K562 (cell line): ENCODE measurements around the gene PFKP. TPM values are rescaled to one million over a fixed set of nuclear protein-coding genes. Genes with fewer than 3 reads are reported as not detected.

Source experiments
- ATAC-seq: fragments of 200-7000 bp; cut with Tn5 transposase; 3 replicates; pipeline ENCODE4 v1.9.1; 2020; ENCODE audit warnings: moderate library complexity
- BruUV-seq: library from RNA; stranded (reverse); fragments of 400-500 nt; replicated peaks from 2 replicates; lab custom pipeline; 2021; lab: Mats Ljungman, UMichigan
- CTCF ChIA-PET: fragments of 300-600 bp; formaldehyde crosslinking; extraction: SDS; loops from one replicate; lab custom pipeline; 2021; ENCODE audit warnings: low intra/inter-chr PET ratio; lab: Yijun Ruan, JAX
- POLR2A ChIA-PET: fragments of 300-600, 350-650 bp; sonication (Branson Sonifier 250); formaldehyde crosslinking; extraction: SDS; loops from one replicate; lab custom pipeline; 2021; ENCODE audit warnings: antibody characterized with exemption, inconsistent platforms; lab: Yijun Ruan, JAX
- DNase-seq, 4 experiments: peaks; one replicate each; pipeline versions ENCODE4 v3.0.0 to v3.0.0-alpha.2; 2011 to 2018; ENCODE audit warnings: low spot score in 3 of 4, mixed read lengths in 3 of 4; ENCODE audit errors: extremely low read depth in 1 of 4
- FAIRE-seq: peaks from 2 replicates; lab custom pipeline; 2011; peaks lifted over from hg19 to GRCh38; lab: Jason Lieb, UNC
- H2AFZ ChIP-seq: 2 replicates; pipeline ENCODE4 v1.6.0; 2011; ENCODE audit warnings: low read depth, low read length, control low read depth, inconsistent platforms
- H3K27ac ChIP-seq: fragments of 200-600 bp; 3 replicates; pipeline ENCODE4 v1.8.0; 2011; ENCODE audit warnings: low read depth, mild to moderate bottlenecking, control low read depth, inconsistent platforms, low read length, moderate library complexity, mixed read lengths; ENCODE audit errors: extremely low read depth
- H3K27me3 ChIP-seq, 2 experiments: fragments of 300-600 bp in 1 of 2; 2 replicates in 1 of 2; 3 replicates in 1 of 2; pipeline versions ENCODE4 v1.6.0 to v1.8.0; 2011; ENCODE audit warnings: inconsistent platforms in 2 of 2, low read length in 2 of 2, mild to moderate bottlenecking in 1 of 2, mixed read lengths in 1 of 2, moderate library complexity in 1 of 2; ENCODE audit not compliant: control insufficient read depth in 2 of 2, insufficient read depth in 2 of 2
- H3K36me3 ChIP-seq: fragments of 300-600 bp; 3 replicates; pipeline ENCODE4 v1.8.0; 2011; ENCODE audit warnings: mild to moderate bottlenecking, low read length, inconsistent platforms; ENCODE audit not compliant: control insufficient read depth, insufficient read depth
- H3K4me1 ChIP-seq, 2 experiments: fragments of 200-600 bp in 1 of 2; replicated peaks in 1 of 2; 2 replicates in 1 of 2; 3 replicates in 1 of 2; pipeline versions ENCODE4 v1.5.1 to v1.8.0; 2011; ENCODE audit warnings: inconsistent platforms in 2 of 2, low read length in 2 of 2, mild to moderate bottlenecking in 1 of 2, mixed read lengths in 1 of 2, moderate library complexity in 1 of 2; ENCODE audit not compliant: control insufficient read depth in 2 of 2, insufficient read depth in 2 of 2
- H3K4me2 ChIP-seq: 2 replicates; pipeline ENCODE4 v1.6.1; 2011; ENCODE audit warnings: low read length, control low read depth, inconsistent platforms, mixed read lengths; ENCODE audit not compliant: insufficient read depth
- H3K4me3 ChIP-seq: fragments of 200-600 bp; sonication (generic), shearing (Covaris generic); 2 replicates; pipeline ENCODE4 v1.5.1; 2016; ENCODE audit warnings: control low read depth, inconsistent platforms
- H3K79me2 ChIP-seq: fragments of 200-600 bp; 3 replicates; pipeline ENCODE4 v1.8.0; 2011; ENCODE audit warnings: low read length, inconsistent platforms; ENCODE audit not compliant: control insufficient read depth, insufficient read depth
- H3K9ac ChIP-seq, 2 experiments: 2 replicates each; pipeline versions ENCODE4 v1.6.0 to v1.6.1; 2011; ENCODE audit warnings: low read depth in 2 of 2, low read length in 2 of 2, control low read depth in 1 of 2, inconsistent platforms in 1 of 2, mild to moderate bottlenecking in 1 of 2, mixed read lengths in 1 of 2; ENCODE audit not compliant: insufficient read depth in 1 of 2
- H3K9me1 ChIP-seq: one replicate; pipeline ENCODE4 v1.6.0; 2011; ENCODE audit warnings: inconsistent platforms, mild to moderate bottlenecking, low read length, moderate library complexity; ENCODE audit not compliant: control insufficient read depth, insufficient read depth
- H3K9me3 ChIP-seq: replicated peaks from 2 replicates; pipeline ENCODE4 v1.5.1; 2011; ENCODE audit warnings: low read depth, low read length, inconsistent platforms; ENCODE audit not compliant: control insufficient read depth, insufficient read depth
- H4K20me1 ChIP-seq: replicated peaks from 2 replicates; pipeline ENCODE4 v1.6.1; 2011; ENCODE audit warnings: low read length, inconsistent platforms, mixed read lengths; ENCODE audit not compliant: control insufficient read depth, insufficient read depth
- CBX3 ChIP-seq, 2 experiments: IDR thresholded peaks; 1 replicate in 1 of 2; 2 replicates in 1 of 2; pipeline ENCODE4 v1.6.1; 2012; ENCODE audit warnings: inconsistent platforms in 2 of 2, low read length in 2 of 2, borderline replicate concordance in 1 of 2, control low read depth in 1 of 2
- DPF2 ChIP-seq: fragments of 450-650 bp; IDR thresholded peaks from 2 replicates; pipeline ENCODE4 v1.6.1; 2016
- HOXB6 ChIP-seq: fragments of 250-450 bp; sonication (Bioruptor Pico); IDR thresholded peaks from 2 replicates; pipeline ENCODE4 v1.5.1; 2022; ENCODE audit warnings: mild to moderate bottlenecking, borderline replicate concordance
- HSF4 ChIP-seq: fragments of 250-450 bp; sonication (Bioruptor Pico); IDR thresholded peaks from 2 replicates; pipeline ENCODE4 v2.1.2; 2022; ENCODE audit warnings: mild to moderate bottlenecking, moderate library complexity, borderline replicate concordance
- PCBP2 ChIP-seq: fragments of 200-400 bp; formaldehyde crosslinking; IDR thresholded peaks from 2 replicates; pipeline ENCODE4 v1.6.1; 2018; ENCODE audit warnings: low read length, low read depth, mild to moderate bottlenecking, moderate library complexity; ENCODE audit not compliant: poor library complexity, severe bottlenecking
- RBM17 ChIP-seq: fragments of 200-400 bp; formaldehyde crosslinking; IDR thresholded peaks from 2 replicates; pipeline ENCODE4 v1.6.1; 2017; ENCODE audit warnings: low read depth, mild to moderate bottlenecking, low read length, borderline replicate concordance
- RFX7 ChIP-seq: fragments of 250-450 bp; sonication (Bioruptor Pico); IDR thresholded peaks from 2 replicates; pipeline ENCODE4 v1.5.1; 2021; ENCODE audit warnings: mild to moderate bottlenecking
- SMARCA4 ChIP-seq: fragments of 450-650 bp; IDR thresholded peaks from 2 replicates; pipeline ENCODE4 v1.6.1; 2016
- TRIM28 ChIP-seq: fragments of 450-650 bp; IDR thresholded peaks from 2 replicates; pipeline ENCODE4 v1.6.1; 2017
- ZEB2 ChIP-seq: fragments of 450-650 bp; IDR thresholded peaks from 2 replicates; pipeline ENCODE4 v1.6.1; 2016
- ZFPM2 ChIP-seq: fragments of 250-450 bp; sonication (Bioruptor Pico); IDR thresholded peaks from 2 replicates; pipeline ENCODE4 v1.5.1; 2022; ENCODE audit warnings: mild to moderate bottlenecking
- ZNF174 ChIP-seq: fragments of 250-450 bp; sonication (Bioruptor Pico); IDR thresholded peaks from 2 replicates; pipeline ENCODE4 v1.4.0; 2020; ENCODE audit warnings: mild to moderate bottlenecking
- ZNF280A ChIP-seq: fragments of 450-650 bp; IDR thresholded peaks from 2 replicates; pipeline ENCODE4 v1.6.1; 2018; ENCODE audit warnings: mild to moderate bottlenecking, low read depth; ENCODE audit not compliant: partially characterized antibody
- ZNF436 ChIP-seq: fragments of 250-450, 450-650 bp; sonication (Bioruptor Pico); formaldehyde crosslinking; IDR thresholded peaks from 2 replicates; pipeline ENCODE4 v1.7.0; 2020; ENCODE audit warnings: mild to moderate bottlenecking
- ZNF740 ChIP-seq, 3 experiments: fragments of 200-800 bp in 1 of 3; sonication (Bioruptor generic) in 1 of 3; sonication (generic) in 1 of 3; formaldehyde crosslinking in 1 of 3; IDR thresholded peaks; 2 replicates each; pipeline versions ENCODE4 v1.6.1 to v1.8.0; 2016 to 2022; ENCODE audit warnings: mild to moderate bottlenecking in 2 of 3, missing compliant biosample characterization in 2 of 3, missing genetic modification characterization in 2 of 3, missing genetic modification reagents in 1 of 3
- WGBS: fragments of 100-300 bp; shearing (Covaris generic); methylation state at CpG from one replicate; pipeline ENCODE4 v1.1.6; 2016; ENCODE audit warnings: low coverage, mixed read lengths; ENCODE audit not compliant: insufficient coverage; ENCODE audit errors: missing lambda C conversion rate; 5-methylcytosine and 5-hydroxymethylcytosine counted together
- in situ Hi-C: fragments of 300-500 bp; cut with MboI; formaldehyde crosslinking; loops from 4 replicates; pipeline ENCODE4 v1.15.0; 2018; ENCODE audit warnings: inconsistent platforms, mixed read lengths
- intact Hi-C: fragments of 100-400 bp; cut with micrococcal nuclease; formaldehyde crosslinking; loops from 2 replicates; pipeline ENCODE4 v1.14.2; 2022
- polyA plus RNA-seq, 8 experiments: library from polyadenylated mRNA; depleted of rRNA in 4 of 8; stranded (reverse) in 5 of 8; unstranded in 3 of 8; fragments of >200 nt; fragmentation: Nextera tagmentation in 2 of 8; fragmentation: Illumina TruSeq in 1 of 8; extraction: Ambion mirVana in 2 of 8; extraction: Trizol in 1 of 8; gene quantifications; 2 replicates each; pipeline versions ENCODE4 v1.2.1 to v1.2.3, GENCODE V29; 2011 to 2014; ENCODE audit warnings: inconsistent platforms in 1 of 8, missing spikeins in 1 of 8
- total RNA-seq, 7 experiments: library from RNA; depleted of rRNA in 6 of 7; stranded (reverse); fragments of >200 nt in 6 of 7; fragmentation: Illumina TruSeq in 2 of 7; extraction: Trizol in 2 of 7; gene quantifications; 2 replicates each; pipeline versions ENCODE4 v1.2.1 to v1.2.3, GENCODE V29; 2011 to 2021; ENCODE audit warnings: low replicate concordance in 1 of 7
- TF ChIP-seq, protein P1 (sequence below): sonication (generic); formaldehyde crosslinking; IDR thresholded peaks from 2 replicates; pipeline ENCODE4 v1.8.0; 2022; ENCODE audit warnings: mild to moderate bottlenecking, missing genetic modification reagents
- TF ChIP-seq, protein P2 (sequence below): fragments of 450-650 bp; formaldehyde crosslinking; IDR thresholded peaks from 2 replicates; pipeline ENCODE4 v1.4.0; 2020; ENCODE audit warnings: mild to moderate bottlenecking

PFKP gene
- total and polyA plus RNA-seq, 9 of the 15 experiments (the other 6 are each of a cell fraction or from before 2014, with no cell fraction given), result 23.5 to 116 (median 62.1) TPM

- H3K9me3 ChIP-seq, result no peaks in the 10 kb centered on the region
- no peak overlapping the region for H2AFZ ChIP-seq
- ChIA-PET POLR2A (interaction anchor here (0.5 to 2.6 kb wide), 4 partner anchors 11 to 1438 kb away, joined by 3 to 12 read pairs (median 6); no protein-coding TSS in a partner anchor), CTCF (no interaction called here)
- H3K9ac ChIP-seq, result peak overlapping the region in 1 of 2 experiments; percentile 47; a peak in 1 of 4 replicates
- no peaks in the 10 kb centered on the region for H3K9me1 ChIP-seq
- no peak for ATAC-seq
- H3K4me1 ChIP-seq, result peaks cover 2 to 8% of the 10 kb centered on the region in 2 experiments; a peak in 4 of 5 replicates
- BruUV-seq, result no TSS peak
- H3K36me3 ChIP-seq, result peaks cover 76% of the 10 kb centered on the region; the same call in 2 of the 3 replicates
- peaks cover 72% of the 10 kb centered on the region for H3K79me2 ChIP-seq
- peaks cover 9% of the 10 kb centered on the region; the same call in 1 of the 2 replicates for H4K20me1 ChIP-seq
- no peak for TF ChIP-seq HSF4 (CRISPR knock-in tag)
- TF ChIP-seq, protein P1, sequence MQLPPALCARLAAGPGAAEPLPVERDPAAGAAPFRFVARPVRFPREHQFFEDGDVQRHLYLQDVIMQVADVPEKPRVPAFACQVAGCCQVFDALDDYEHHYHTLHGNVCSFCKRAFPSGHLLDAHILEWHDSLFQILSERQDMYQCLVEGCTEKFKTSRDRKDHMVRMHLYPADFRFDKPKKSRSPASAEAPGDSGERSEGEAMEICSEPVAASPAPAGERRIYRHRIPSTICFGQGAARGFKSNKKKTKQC, result no peak
- TF ChIP-seq RBM17, result no peak
- no peak for TF ChIP-seq RFX7 (CRISPR knock-in tag)
- TF ChIP-seq ZNF436, result no peak
- TF ChIP-seq, protein P2, sequence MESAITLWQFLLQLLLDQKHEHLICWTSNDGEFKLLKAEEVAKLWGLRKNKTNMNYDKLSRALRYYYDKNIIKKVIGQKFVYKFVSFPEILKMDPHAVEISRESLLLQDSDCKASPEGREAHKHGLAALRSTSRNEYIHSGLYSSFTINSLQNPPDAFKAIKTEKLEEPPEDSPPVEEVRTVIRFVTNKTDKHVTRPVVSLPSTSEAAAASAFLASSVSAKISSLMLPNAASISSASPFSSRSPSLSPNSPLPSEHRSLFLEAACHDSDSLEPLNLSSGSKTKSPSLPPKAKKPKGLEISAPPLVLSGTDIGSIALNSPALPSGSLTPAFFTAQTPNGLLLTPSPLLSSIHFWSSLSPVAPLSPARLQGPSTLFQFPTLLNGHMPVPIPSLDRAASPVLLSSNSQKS (CRISPR knock-in tag), result no peak
- TF ChIP-seq SMARCA4, result no peak
- TF ChIP-seq ZNF174, result no peak
- TF ChIP-seq CBX3 (IDR thresholded peaks at IDR 0.05; ENCODE audit: borderline replicate concordance in 1 of 2, low read length in 2 of 2), result no peak
- no peak for TF ChIP-seq ZNF280A
- TF ChIP-seq ZFPM2 (CRISPR knock-in tag), result no peak
- TF ChIP-seq DPF2, result no peak
- no peak for TF ChIP-seq ZNF740 (CRISPR knock-in tag; IDR thresholded peaks at IDR 0.05)
- no peak for TF ChIP-seq ZNF740 (tag; IDR thresholded peaks at IDR 0.05)
- no peak for TF ChIP-seq ZEB2
- TF ChIP-seq HOXB6, result no peak
- TF ChIP-seq TRIM28, result no peak
- TF ChIP-seq PCBP2, result no peak
- TF ChIP-seq, all 486 proteins: peak for 0
- peak; percentile 59 for FAIRE-seq
- Histone ChIP-seq H3K27me3 (no peaks in the 10 kb centered on the region), H3K4me3 (no peak overlapping the region), H3K4me2 (no peak overlapping the region), H3K27ac (no peak overlapping the region)
- in situ Hi-C loops (no loop called here), intact Hi-C loops (no loop called here)
- WGBS, result 94% methylated on average over 8 of the region's 8 CpGs
- DNase-seq, result no peak
These were observed 14.1 kb downstream of the PFKP start for GRCh38 chr10:3081383-3081981.
